ENCODE data around the gene TLR8.
"Not testable (repeated sequence)": the region's sequence is repeated elsewhere in the genome, so short reads cannot be mapped to it uniquely, and the experiment has no call there.

Gene TLR8

DNA sequence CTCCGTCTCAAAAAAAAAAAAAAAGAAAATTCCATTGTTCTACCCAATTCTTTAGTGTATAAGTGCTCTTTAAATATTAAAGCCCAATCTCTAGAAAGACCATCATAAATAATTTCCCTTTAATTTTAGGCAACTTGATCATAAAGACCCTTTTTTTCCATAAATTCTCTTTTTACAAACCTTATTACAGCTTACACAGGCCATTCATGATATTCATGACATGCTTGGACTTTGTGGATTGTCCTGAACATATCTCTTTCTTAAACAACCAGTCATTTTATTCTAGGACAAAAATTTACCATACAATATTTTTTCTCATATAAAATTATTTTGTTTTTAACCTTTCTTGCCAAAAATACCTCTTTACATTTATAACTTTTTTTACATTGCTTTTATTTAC lies 30.5 kb downstream of the TLR8 start:
- H3K9me3 Mint-ChIP-seq = peaks cover 77% of the 10 kb centered on the region

DNA sequence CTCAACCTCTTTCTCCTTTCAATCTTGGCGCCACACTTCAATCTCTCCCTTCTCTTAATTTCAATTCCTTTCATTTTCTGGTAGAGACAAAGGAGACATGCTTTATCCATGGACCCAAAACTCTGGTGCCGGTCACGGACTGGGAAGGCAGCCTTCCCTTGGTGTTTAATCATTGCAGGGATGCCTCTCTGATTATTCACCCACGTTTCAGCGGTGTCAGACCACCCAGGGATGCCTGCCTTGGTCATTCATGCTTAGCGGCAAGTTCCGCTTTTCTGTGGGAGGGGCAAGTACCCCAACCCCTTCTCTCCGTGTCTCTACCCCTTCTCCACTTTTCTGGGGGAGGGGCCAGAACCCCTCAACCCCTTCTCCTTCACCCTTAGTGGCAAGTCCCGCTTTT lies 34.1 kb downstream of the TLR8 start:
- H3K36me3 Mint-ChIP-seq (ENCODE audit: low read depth) = peaks cover 21% of the 10 kb centered on the region
- H3K4me3 Mint-ChIP-seq; H3K27me3 Mint-ChIP-seq (ENCODE audit: low read depth, poor library complexity); DNase-seq; H3K27ac Mint-ChIP-seq: not testable (repeated sequence)
- H3K9me3 Mint-ChIP-seq = peaks cover 79% of the 10 kb centered on the region
- peaks cover 17% of the 10 kb centered on the region for H3K4me1 Mint-ChIP-seq

More for the DNA sequence above, 30.5 kb downstream of the TLR8 start:
- no peak for DNase-seq
- H3K4me1 Mint-ChIP-seq = no peaks in the 10 kb centered on the region
- H3K27me3 Mint-ChIP-seq (ENCODE audit: low read depth, poor library complexity) = peaks cover 2% of the 10 kb centered on the region
- TF ChIP-seq, protein P1, sequence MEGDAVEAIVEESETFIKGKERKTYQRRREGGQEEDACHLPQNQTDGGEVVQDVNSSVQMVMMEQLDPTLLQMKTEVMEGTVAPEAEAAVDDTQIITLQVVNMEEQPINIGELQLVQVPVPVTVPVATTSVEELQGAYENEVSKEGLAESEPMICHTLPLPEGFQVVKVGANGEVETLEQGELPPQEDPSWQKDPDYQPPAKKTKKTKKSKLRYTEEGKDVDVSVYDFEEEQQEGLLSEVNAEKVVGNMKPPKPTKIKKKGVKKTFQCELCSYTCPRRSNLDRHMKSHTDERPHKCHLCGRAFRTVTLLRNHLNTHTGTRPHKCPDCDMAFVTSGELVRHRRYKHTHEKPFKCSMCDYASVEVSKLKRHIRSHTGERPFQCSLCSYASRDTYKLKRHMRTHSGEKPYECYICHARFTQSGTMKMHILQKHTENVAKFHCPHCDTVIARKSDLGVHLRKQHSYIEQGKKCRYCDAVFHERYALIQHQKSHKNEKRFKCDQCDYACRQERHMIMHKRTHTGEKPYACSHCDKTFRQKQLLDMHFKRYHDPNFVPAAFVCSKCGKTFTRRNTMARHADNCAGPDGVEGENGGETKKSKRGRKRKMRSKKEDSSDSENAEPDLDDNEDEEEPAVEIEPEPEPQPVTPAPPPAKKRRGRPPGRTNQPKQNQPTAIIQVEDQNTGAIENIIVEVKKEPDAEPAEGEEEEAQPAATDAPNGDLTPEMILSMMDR (IDR thresholded peaks at IDR 0.05) = no peak
- no peak overlapping the region for H3K27ac Mint-ChIP-seq
- no peak overlapping the region for H3K4me3 Mint-ChIP-seq
- H3K36me3 Mint-ChIP-seq (ENCODE audit: low read depth) = peaks cover 21% of the 10 kb centered on the region

DNA sequence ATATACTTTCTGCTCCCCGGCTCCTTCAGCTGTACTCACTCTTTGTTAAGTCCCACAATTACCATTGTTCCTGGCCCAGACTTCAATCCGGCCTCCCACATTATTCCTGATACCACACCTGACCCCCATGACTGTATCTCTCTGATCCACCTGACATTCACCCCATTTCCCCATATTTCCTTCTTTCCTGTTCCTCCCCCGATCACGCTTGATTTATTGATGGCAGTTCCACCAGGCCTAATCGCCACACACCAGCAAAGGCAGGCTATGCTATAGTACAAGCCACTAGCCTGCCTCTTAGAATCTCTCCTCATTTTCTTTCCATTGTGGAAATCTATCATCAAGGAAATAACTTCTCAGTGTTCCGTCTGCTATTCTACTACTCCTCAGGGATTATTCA lies 37.2 kb downstream of the TLR8 start:
- H3K9me3 Mint-ChIP-seq = peaks cover 65% of the 10 kb centered on the region

DNA sequence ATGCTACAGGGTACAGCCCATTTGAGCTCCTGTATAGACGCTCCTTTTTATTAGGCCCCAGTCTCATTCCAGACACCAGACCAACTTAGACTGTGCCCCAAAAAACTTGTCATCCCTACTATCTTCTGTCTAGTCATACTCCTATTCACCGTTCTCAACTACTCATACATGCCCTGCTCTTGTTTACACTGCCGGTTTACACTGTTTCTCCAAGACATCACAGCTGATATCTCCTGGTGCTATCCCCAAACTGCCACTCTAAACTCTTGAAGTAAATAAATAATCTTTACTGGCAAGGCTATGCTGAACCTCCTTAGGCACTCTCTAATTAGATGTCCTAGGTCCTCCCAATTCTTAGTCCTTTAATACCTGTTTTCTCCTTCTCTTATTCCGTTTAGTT lies 38.0 kb downstream of the TLR8 start:
- not testable (repeated sequence) for H3K4me3 Mint-ChIP-seq; H3K27me3 Mint-ChIP-seq (ENCODE audit: low read depth, poor library complexity); H3K27ac Mint-ChIP-seq; DNase-seq
- Mint-ChIP-seq H3K9me3 (peaks cover 65% of the 10 kb centered on the region), H3K36me3 (ENCODE audit: low read depth) (peaks cover 21% of the 10 kb centered on the region), H3K4me1 (peaks cover 48% of the 10 kb centered on the region)

More for the DNA sequence above, 37.2 kb downstream of the TLR8 start:
- H3K27ac Mint-ChIP-seq; DNase-seq; H3K4me3 Mint-ChIP-seq; H3K27me3 Mint-ChIP-seq (ENCODE audit: low read depth, poor library complexity): not testable (repeated sequence)
- H3K4me1 Mint-ChIP-seq = peaks cover 40% of the 10 kb centered on the region
- peaks cover 21% of the 10 kb centered on the region for H3K36me3 Mint-ChIP-seq (ENCODE audit: low read depth)

DNA sequence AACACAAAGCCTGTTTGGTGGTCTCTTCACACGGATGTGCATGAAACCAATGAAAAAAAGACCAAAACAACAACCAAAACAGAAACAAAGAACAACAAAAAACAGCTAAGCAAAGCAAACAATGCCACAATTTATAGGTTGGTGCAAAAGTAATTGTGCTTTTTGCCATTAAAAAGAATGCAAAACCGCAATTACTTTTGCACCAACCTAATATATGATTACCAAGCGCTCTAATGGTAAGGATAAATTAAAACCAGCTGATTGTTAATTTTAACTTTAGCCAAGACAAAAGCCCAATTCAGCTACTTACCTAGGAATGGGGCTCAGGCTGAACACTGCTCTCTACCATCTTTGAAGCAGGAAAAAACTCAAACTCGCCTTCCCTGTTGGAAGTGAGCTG lies 39.1 kb downstream of the TLR8 start:
- peaks cover 13% of the 10 kb centered on the region for H3K36me3 Mint-ChIP-seq (ENCODE audit: low read depth)
- H3K27me3 Mint-ChIP-seq (ENCODE audit: low read depth, poor library complexity) = peaks cover 3% of the 10 kb centered on the region
- H3K4me3 Mint-ChIP-seq = no peak overlapping the region
- no peak overlapping the region for H3K27ac Mint-ChIP-seq
- TF ChIP-seq, protein P1 (IDR thresholded peaks at IDR 0.05) = no peak
- H3K9me3 Mint-ChIP-seq = peaks cover 58% of the 10 kb centered on the region
- no peak for DNase-seq
- peaks cover 59% of the 10 kb centered on the region for H3K4me1 Mint-ChIP-seq

DNA sequence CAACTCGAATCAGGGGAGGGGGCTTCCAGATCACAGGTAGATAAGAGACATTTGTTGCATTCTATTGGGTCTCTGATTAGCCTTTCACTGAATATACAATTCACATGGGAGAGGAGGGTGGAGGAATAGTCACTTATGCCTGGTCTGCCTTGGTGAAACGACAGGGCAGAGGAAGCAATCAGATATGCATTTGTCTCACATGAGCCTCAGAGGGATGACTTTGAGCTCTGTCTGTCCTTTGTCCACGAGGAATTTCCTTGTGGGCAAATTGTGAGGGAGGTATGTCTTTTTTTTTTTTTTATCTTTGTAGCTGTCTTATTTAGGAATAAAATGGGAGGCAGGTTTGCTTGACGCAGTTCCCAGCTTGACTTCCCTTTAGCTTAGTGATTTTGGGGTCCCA lies 40.0 kb downstream of the TLR8 start:
- TF ChIP-seq, protein P1 (IDR thresholded peaks at IDR 0.05) = no peak
- no peak overlapping the region for H3K27ac Mint-ChIP-seq
- no peak for DNase-seq
- peaks cover 68% of the 10 kb centered on the region for H3K4me1 Mint-ChIP-seq
- H3K27me3 Mint-ChIP-seq (ENCODE audit: low read depth, poor library complexity) = peaks cover 3% of the 10 kb centered on the region
- peaks cover 5% of the 10 kb centered on the region for H3K36me3 Mint-ChIP-seq (ENCODE audit: low read depth)
- no peak overlapping the region for H3K4me3 Mint-ChIP-seq
- H3K9me3 Mint-ChIP-seq = peaks cover 58% of the 10 kb centered on the region

DNA sequence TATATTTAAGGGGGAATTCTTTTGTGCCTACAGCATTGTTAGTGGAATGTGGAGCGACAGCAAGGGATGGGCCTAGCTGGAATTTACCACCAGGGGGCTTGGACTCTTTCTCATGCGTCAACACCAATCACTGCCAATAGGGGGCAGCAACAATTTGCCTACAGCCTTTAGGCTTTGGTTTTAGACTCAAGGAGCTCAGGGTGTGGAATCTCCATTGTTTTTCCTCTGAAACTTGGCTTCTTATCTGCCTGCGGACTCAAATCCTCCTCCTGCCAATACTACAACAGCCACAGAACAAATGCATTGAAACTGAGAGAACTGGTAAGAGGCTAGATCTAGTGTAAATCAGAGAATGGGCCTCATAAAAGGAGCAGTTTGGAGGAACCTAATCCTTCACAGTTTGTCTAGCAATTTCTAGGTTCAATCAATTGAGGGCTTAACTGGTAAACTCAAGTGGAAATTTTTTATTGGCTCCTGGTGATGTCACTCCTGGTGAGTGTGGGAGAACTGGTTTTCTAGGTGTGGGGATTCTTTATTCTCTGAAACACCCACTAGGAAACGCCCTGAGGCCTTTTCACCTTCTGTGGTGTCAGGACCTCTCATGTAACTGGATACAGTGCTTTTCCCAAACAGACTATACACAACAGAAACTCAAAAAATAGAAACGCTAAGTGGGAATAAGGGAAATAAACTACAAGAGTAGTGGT lies 40.6 kb downstream of the TLR8 start:
- no peak overlapping the region for H3K4me3 Mint-ChIP-seq
- H3K36me3 Mint-ChIP-seq (ENCODE audit: low read depth) = no peaks in the 10 kb centered on the region
- DNase-seq = peak; percentile 63
- H3K27me3 Mint-ChIP-seq (ENCODE audit: low read depth, poor library complexity) = peaks cover 3% of the 10 kb centered on the region
- H3K27ac Mint-ChIP-seq = no peak overlapping the region
- TF ChIP-seq, protein P1 (IDR thresholded peaks at IDR 0.05) = peak; percentile 83
- peaks cover 68% of the 10 kb centered on the region for H3K4me1 Mint-ChIP-seq
- H3K9me3 Mint-ChIP-seq = peaks cover 56% of the 10 kb centered on the region

Data from nephron progenitor cell (in vitro differentiated cells).